Stimulated activated CD4-positive, alpha-beta T cell treated with anti-CD3 and anti-CD28 coated beads, Interleukin-1b, Interleukin-23, amount 100 ng/mL, for 1 hour (primary cell): ENCODE data around the gene LAMA2.

ENCODE experiments used
- DNase-seq, 2 donors: peaks; one replicate each; pipeline ENCODE4 v3.0.0-alpha.2; 2020; ENCODE audit warnings: low read depth in 2 of 2

LAMA2 gene

DNA sequence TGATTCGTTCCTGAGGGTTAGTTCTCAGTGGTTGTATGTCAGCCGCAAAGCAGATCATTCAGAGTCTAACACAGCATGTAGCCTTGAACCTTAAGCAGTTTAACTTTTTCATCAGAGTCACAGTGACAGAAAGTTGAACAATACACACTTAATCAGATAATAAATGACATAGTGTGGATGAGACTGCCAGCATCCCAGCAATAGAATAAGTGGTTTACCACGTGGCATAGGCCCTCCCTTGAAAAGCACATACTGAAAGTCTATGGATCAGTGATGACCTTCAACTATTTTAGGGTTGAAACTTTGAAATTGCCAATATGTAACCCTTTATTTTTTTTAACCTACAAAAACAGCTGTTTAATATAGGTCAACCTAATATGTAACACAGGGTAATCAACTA, 561.7 kb downstream of the LAMA2 start:
- no peak for DNase-seq

DNA sequence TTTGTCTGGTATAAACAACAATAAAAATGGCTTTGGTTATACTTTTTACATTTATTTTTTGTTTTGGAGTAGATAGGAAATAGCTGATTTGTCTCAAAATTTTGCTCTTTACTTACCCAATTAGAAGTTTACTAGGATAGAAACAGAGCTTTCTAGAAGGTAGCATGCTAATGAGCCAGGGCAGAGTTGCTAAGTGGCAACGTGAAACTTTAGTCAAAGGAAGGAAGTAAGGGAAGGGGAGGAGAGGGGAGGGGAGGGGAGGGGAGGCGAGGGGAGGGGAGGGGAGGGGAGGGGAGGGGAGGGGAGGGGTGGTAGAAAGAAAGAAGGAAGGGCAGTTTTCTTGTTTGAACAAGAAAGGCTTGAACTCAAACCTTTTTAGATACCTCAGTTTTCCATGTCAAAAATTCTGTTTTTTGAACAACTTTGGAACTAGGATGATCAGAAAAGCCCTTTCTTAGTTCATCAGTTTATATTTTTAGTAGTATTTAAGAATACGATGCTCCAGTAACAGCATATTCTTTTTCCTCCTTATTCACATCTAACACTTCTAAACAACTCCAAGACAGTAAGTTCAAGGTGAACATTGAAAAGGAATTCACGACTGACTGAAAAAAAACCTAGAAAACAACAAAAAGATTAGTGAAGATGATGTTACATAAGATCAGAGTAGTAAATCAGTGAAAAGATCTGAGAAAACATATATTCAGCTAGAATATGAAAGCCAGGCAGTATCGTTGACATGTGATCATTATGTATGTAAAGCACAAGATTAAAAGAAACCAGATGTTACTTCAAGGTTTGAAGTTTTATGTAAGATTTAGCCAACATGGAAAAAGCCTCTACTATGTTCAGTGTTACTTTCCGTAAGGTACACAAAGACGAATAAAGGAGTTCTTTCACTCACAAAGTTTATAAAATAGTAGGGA, 563.6 kb downstream of the LAMA2 start:
- no peak for DNase-seq

DNA sequence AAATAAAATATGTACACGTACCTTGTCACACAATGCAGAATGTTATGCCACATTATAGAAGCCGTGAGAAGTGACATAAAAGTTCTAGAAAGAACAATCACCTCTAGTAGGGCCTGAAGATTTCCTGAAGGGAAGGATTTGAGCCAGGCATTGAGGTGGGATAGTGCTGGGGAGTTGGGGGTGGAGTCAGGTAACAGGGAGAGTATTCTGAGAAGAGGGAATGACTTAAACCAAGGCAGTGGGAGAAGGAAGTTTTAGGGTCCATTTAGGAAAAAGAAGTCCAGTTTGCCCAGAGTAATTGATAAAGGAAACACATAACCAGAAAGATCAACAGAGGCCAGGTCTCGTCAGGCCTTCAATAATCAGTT, 564.2 kb downstream of the LAMA2 start:
- no peak for DNase-seq

DNA sequence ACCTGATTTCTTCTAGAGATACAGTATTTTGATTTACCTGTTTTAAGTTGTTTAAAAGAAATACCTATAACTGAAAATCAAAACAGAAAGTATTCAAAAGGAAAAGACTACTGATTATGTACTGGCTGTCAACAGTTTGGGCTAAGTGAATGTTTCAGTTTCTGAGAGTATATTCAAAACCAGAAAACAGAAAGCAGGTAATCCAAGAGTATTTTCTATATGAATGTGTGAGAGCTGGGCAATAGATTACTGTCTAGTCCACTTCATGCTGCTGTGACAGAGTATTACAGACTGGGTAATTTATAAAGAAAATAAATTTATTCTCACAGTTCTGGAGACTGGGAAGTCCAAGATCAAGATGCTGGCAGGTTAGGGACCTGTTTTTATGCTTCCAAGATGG, 566.0 kb downstream of the LAMA2 start:
- DNase-seq: no peak

DNA sequence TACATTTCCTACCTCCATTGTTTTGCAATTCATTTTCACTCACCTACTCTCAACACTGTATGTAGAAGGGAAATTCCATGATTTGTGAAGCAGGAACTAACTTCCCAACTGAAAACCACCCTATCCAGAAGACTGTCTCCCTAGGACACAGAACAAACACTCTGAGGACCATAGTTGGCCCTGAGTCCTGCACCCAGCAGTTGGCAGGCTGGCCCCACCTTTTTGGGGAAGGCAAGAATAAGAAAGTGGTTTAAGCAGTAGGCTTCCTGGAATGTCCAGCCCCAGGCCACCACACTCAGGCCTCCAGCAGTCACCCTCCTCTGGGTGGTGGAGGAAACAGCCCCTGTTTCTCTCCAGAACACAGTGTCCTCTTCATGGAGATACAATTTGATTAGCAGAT, 568.2 kb downstream of the LAMA2 start:
- DNase-seq: no peak

DNA sequence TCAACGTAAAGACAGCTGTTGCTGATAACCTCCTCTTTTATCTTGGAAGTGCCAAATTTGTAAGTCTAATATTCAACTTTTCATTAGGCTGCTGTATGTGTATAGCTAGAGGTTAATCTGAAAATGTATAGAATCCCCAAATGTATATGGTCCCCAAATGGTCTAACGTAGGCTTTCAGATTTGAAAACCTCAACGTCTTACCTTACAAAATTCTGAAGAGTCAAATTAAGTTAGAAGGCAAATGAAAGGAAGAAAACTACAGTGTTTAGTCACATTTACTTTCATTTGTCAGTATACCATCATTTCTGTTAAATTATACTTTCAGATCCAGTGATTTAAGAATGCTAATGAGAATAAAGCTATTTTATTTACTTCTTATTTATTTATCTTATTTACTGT, 570.1 kb downstream of the LAMA2 start:
- DNase-seq: no peak

DNA sequence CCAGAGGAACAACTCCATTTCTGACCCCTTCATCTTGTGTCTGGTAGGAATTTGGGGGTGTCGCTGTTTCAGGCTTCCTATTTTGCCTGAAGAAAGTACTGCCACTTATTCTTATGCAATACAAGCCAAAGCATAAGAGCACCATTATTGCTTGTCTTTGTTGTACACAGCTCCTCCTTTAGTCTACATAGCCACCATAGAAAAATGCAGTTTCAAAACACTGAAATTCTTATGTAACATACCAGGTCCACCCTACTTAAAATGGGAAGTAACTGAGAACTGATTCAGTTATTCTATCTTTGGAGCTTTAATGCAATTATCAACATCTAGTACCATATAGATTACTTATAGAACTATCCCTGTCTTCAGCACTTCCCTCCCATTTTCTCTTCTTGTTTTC, 571.5 kb downstream of the LAMA2 start:
- DNase-seq: no peak

DNA sequence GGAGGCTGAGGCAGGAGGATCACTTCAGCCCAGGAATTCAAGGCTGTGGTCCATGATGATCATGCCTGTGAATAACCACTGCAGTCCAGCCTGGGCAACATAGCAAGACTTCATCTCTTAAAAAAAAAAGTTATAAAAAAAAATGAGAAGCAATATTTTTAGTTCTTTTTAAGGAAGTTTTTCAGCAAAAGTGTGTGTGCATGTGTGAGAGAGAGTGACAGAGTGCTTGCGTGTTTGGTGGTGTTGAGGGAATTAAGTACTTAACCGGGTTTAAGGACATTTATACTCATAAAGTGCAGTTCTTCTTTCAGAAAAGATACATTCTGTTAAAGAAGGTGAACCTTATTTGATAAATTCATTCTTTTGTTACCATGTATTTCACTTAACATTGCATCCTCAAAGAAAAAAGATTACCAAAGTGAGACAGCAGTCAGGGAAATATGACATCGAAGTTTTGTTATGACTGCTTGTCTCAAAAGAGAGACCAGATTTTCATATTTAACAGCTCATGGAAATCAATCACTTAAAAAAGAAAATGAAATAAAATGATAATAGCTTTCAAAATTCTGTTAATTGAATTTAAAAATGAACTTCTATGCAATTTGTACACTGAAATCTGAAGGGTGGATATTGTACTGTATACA, 572.3 kb downstream of the LAMA2 start:
- DNase-seq: no peak

DNA sequence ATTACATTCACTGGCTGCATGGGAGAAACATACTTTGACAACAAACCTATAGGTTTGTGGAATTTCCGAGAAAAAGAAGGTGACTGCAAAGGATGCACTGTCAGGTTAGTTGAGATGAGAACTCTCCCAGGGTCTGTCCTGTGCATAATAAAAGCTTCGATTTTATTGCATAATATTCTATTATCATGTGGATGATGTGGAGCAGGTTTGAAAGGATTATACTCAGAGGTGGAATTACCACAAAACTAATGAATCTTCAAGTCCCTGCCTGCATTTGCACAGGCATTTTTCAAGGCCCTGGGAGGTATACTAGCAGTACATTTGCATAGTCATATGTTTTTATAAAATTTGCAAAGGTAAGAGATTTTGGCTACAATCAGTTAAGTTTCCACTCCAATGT, 577.3 kb downstream of the LAMA2 start:
- no peak for DNase-seq

DNA sequence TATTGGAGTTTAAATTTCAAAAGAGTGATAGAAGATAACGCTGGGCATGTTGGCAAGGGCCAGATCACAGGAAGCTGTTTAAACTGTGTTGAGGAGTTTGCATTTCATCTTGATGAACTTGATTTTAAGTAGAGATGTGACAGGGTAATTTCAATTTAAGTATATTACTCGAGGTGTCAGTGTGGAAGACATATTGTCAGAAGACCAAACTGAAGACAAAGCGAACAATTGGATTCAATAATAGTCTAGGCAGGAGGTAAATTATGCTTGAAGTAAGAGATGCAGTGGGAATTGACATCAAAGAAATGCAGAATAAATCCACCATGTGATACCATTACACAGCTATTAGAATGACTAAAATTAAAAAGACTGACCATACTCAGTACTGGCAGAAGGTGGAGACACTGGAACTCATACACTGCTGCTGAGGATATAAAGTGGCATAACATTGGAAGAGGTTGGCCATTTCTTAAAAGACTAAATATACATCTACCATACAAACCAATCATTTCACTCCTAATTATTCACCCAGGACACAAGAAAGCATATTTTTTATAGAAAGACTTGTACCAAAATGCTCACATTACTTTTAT, 586.2 kb downstream of the LAMA2 start:
- DNase-seq: no peak

DNA sequence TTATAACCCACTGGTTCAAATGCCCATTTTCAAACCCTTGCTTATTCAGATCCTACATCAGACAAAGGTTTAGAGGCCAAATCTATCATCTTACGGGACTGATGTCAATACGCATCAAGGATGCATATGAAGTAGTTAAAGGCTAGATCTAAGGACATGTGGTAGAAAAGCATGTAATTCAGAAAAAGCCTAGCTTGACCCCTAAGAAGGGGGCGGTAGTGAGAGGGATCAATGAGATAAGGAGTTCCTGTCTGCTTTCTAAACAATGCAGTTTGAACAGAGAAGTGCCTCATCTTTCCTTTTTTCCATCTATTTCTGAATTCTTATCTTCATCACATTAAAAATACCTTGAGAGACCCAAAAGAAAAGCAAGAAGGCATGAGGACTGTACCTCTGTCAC, 589.3 kb downstream of the LAMA2 start:
- no peak for DNase-seq

DNA sequence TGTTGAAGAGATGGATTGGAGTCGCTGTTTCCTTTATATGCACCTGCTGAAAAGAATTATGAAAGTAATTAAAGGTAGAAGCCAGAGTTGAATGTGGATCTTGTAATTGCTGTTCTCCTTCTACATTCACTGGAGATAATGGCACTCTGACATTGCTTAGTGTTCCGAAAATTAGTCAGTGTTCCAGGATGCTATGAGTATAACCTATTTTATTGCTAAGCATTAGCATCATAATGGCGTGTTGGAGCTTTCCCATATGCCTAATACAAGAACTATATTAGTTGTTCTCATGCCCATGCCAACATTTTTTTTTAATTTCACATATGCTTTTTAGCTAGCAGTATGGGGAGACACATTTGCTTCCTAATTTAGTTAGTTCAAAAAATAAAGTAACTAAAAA, 590.6 kb downstream of the LAMA2 start:
- DNase-seq: no peak

DNA sequence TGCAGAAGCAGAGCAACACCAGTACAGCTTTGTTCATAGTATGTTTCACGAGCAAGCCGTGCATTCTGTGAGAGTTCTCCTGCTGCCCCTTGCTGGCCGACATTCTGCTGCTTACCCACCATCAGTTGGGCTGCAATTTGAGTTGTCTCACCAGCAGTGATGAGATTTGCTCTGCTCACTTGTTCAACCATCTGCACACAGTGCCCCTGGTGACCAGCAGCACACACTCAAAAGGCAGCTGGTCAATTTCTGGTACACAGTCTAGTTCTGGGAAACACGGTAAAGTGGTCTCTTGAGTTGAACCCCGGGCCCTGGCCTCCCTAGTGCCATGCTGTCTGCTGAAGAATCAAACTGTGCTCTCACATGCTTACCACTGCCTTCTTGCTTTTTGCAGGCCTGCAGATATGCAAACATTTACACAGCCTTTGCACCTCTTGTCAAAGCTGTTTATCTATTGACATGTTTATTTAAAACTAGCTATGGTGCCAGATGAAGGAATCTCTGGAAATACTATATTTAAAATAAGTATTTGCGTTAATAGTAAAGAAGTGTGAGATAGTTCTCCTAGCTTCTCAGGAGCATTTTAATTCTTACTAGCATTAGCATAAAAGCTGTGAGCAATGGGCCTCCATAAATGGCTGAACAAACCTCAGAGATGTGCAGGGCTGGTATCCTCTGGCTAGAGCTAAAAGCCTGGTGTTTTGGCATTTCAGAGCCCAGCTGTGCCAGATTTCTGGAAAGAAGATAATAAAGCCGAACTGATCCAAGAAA, 592.7 kb downstream of the LAMA2 start:
- DNase-seq: no peak

DNA sequence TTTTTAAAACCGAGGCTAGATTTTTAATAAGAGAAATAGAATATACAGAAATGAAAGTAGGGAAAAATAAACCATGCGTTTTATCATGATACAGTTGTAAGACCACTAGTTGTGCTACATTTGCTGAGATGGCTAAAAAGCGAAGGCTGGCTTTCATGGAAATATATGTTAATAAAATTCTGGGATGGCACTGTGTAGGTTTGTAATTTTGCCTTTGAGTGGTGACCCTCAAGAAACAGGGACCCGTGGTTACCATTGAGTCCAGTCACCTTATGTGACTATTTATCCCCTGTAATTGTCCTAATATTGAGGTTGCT, 593.3 kb downstream of the LAMA2 start:
- DNase-seq: no peak

DNA sequence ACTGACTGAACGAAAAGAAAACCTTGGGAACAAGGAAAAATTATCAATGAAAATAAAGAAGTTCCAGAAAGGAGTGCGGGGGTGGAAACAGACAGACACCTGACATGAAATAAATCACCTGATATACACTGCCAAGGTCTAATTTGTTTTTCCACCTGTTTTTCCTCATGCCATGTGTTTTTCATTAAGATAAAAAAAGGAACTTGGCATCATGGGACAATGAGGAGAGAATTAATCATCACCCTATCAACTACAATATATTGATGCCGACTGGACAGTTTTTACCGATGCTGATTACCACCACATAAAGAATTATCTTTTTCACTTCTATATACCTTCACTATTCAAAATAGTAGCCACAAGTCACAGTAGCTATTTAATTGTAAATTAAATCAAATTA, 593.9 kb downstream of the LAMA2 start:
- no peak for DNase-seq

DNA sequence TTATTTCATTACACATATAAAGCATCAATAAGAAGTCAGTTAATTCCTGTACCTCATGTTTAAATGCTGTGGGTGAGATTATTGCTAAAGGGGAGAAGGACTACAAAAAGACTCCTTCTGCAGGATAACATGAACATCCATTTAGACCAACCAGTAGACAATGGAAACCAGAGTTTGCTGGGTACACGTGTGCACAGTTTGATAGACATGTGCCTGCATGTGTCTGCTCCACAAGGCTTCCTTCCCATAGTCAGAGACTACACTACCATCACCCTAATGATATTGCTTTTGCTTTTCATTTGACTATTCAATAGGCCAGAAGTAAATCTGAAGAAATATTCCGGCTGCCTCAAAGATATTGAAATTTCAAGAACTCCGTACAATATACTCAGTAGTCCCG, 595.4 kb downstream of the LAMA2 start:
- DNase-seq: no peak

DNA sequence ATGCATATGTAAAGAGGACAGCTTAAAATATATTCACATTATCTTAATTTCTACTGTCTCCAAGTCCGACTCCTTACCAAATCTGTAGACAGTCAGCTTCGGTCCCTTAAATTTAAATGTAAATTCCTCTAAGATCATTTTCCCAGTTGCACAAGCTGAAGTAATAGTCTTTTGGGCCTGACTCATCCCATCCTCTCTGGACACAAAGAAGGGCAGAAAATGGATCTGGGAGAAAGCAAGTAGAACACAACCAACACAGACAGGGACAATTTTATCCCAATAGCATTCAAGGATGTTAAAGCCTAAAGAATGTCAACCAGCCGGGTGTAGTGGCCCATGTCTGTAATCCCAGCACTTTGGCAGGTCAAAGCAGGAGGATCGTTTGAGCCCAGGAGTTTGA, 598.8 kb downstream of the LAMA2 start:
- no peak for DNase-seq

DNA sequence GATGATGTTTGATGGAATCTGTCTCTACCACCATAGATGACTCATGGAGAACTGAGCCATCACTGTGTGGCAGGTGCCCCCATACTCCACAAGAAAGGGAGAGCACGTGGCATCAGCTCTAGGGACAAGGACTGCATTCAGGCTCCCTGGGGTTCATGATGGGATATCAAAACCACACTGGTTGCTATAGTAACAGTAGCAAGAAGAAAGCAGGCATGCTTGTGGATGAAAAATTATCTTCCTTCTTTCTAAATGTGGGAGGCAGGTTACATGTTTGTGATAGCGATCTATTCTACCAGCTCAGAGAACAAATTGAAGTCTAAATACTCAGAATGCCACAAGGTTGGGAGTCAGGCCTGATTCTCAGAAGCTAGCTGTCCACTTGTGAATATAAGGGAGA, 602.8 kb downstream of the LAMA2 start:
- no peak for DNase-seq

DNA sequence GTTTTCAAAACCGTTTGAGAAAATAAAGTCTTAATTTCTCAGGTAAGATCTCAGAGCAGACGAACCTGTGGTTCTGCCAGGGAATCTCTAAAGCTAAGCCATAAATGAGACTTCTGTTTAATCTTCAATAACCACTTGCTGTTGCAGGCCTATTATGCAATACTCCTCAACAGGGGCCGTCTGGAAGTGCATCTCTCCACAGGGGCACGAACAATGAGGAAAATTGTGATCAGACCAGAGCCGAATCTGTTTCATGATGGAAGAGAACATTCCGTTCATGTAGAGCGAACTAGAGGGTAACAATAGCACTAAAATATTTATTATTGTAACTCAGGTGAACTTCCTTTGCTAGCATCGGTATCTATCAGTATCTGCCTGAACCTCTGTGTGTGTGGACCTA, 603.4 kb downstream of the LAMA2 start:
- no peak for DNase-seq

DNA sequence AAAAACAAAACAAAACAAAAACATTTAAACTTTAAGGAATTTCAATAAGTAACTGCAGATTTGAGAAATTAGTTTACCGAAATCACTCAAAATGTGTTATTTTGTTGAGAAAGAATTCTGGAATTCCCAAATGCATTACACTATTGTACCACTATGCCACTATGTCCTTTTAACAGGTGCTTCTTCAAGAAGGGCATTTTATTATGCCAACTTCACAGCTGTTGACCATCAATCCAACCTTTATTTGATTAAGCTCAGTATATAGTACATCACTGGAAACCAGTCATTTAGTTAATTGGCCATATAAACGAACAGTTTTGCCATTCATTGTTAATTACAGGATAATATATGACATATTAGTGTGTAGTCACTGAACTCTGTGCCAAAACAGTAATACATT, 605.4 kb downstream of the LAMA2 start:
- DNase-seq: no peak

DNA sequence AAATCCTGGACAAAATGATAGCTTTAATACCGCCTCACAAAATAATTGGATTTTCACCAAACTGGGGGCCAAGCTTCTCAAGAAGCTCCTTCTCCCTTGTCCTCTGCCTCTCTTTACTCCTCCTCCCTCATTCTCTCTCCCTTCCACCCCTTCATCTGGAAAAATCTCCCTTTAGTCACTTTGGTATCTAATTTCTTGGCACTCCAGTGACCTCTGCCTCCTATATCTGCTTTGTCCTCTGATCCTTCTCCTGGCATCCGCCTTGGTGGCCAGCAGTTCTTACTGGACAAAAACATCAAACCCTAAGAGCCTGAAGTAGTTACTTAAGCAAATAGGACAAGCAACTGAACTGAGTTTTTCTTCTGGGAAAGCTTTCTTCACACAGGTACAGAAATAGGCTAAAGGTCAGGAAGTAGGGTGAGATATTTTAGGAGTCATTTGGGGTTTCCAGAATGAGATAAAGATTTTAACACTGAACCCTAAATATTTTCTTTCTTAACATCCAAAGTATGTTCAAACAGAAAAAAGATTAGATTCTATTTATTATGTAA, 606.4 kb downstream of the LAMA2 start:
- DNase-seq: no peak
